Endodermal cell (in vitro differentiated cells): ENCODE measurements around the gene GOT1. TPM values are rescaled to one million over a fixed set of nuclear protein-coding genes. Genes with fewer than 3 reads are reported as not detected.

Source experiments
- DNase-seq: peaks from one replicate; pipeline ENCODE4 v3.0.0-alpha.2; 2017
- H3K27ac ChIP-seq: 2 replicates; pipeline ENCODE4 v1.5.1; 2013; ENCODE audit warnings: mild to moderate bottlenecking, low read depth, low read length, moderate library complexity
- H3K27me3 ChIP-seq: 2 replicates; pipeline ENCODE4 v1.6.1; 2013; ENCODE audit warnings: mild to moderate bottlenecking, low read length, moderate library complexity; ENCODE audit not compliant: insufficient read depth, control insufficient read depth, poor library complexity, severe bottlenecking
- H3K36me3 ChIP-seq: 2 replicates; pipeline ENCODE4 v1.7.0; 2013; ENCODE audit warnings: mild to moderate bottlenecking, low read length, moderate library complexity; ENCODE audit not compliant: control insufficient read depth, insufficient read depth
- H3K4me1 ChIP-seq: one replicate; pipeline ENCODE4 v1.7.0; 2013; ENCODE audit warnings: low read length; ENCODE audit not compliant: control insufficient read depth, insufficient read depth
- H3K4me3 ChIP-seq: 2 replicates; pipeline ENCODE4 v1.5.1; 2013; ENCODE audit warnings: mild to moderate bottlenecking, low read length, moderate library complexity
- H3K9ac ChIP-seq: 2 replicates; pipeline ENCODE4 v1.6.1; 2013; ENCODE audit warnings: mild to moderate bottlenecking, low read length, moderate library complexity; ENCODE audit not compliant: poor library complexity, severe bottlenecking; ENCODE audit errors: extremely low read depth
- H3K9me3 ChIP-seq: 2 replicates; pipeline ENCODE4 v1.6.1; 2013; ENCODE audit warnings: mild to moderate bottlenecking, low read length, moderate library complexity; ENCODE audit not compliant: control insufficient read depth
- H3K27ac Mint-ChIP-seq: 2 replicates; pipeline ENCODE4 v1.8.0; 2020; ENCODE audit warnings: mixed read lengths
- H3K27me3 Mint-ChIP-seq: 2 replicates; pipeline ENCODE4 v1.8.0; 2021; ENCODE audit warnings: mild to moderate bottlenecking, mixed read lengths; ENCODE audit not compliant: insufficient read depth
- H3K36me3 Mint-ChIP-seq: 2 replicates; pipeline ENCODE4 v1.8.0; 2020; ENCODE audit warnings: low read depth, mixed read lengths
- H3K4me1 Mint-ChIP-seq: 2 replicates; pipeline ENCODE4 v1.8.0; 2020; ENCODE audit warnings: mixed read lengths
- H3K4me3 Mint-ChIP-seq: 2 replicates; pipeline ENCODE4 v1.8.0; 2020; ENCODE audit warnings: mild to moderate bottlenecking, moderate library complexity, mixed read lengths
- H3K9me3 Mint-ChIP-seq: 2 replicates; pipeline ENCODE4 v1.8.0; 2020; ENCODE audit warnings: mild to moderate bottlenecking, mixed read lengths
- CTCF ChIP-seq: fragments of 200-600 bp; sonication (generic); conservative IDR thresholded peaks from 2 replicates; pipeline ENCODE4 v1.5.0; 2021; ENCODE audit warnings: antibody characterized with exemption, mild to moderate bottlenecking
- WGBS, 2 experiments: methylation state at CpG; one replicate each; pipeline versions ENCODE4 v1.1.5 to v1.1.7; 2013; ENCODE audit warnings: missing lambda C conversion rate in 2 of 2, mixed read lengths in 1 of 2; ENCODE audit not compliant: insufficient coverage in 1 of 2, insufficient read length in 1 of 2; 5-methylcytosine and 5-hydroxymethylcytosine counted together
- total RNA-seq, 2 donors: library from RNA; stranded (reverse); fragmentation: NEBNext Ultra II Directional in 1 of 2; extraction: Animal tissue kit (Norgen Biotek cat#: 25700) in 1 of 2; gene quantifications; 2 replicates in 1 of 2; 3 replicates in 1 of 2; pipeline ENCODE4 v1.2.1, GENCODE V29; 2021

Gene GOT1
- total RNA-seq, 2 donors from 2014 or later, result 35.1 to 36.5 TPM

GRCh38 chr10:99456207-99456930 lies 25.9 kb upstream of the GOT1 start:
- peaks cover 22% of the 10 kb centered on the region for H3K4me1 ChIP-seq
- Mint-ChIP-seq H3K27me3 (peaks cover 13% of the 10 kb centered on the region), H3K9me3 (peaks cover 2% of the 10 kb centered on the region), H3K4me1 (peaks cover 43% of the 10 kb centered on the region), H3K27ac (no peak overlapping the region), H3K36me3 (no peaks in the 10 kb centered on the region), H3K4me3 (no peak overlapping the region)
- H3K36me3 ChIP-seq, result no peaks in the 10 kb centered on the region
- H3K4me3 ChIP-seq, result no peak overlapping the region
- WGBS, 2 experiments, result 94 to 95% methylated on average over 2 of the region's 3 CpGs
- TF ChIP-seq CTCF, result no peak
- H3K27me3 ChIP-seq, result peaks cover 6% of the 10 kb centered on the region
- H3K27ac ChIP-seq, result no peak overlapping the region
- no peaks in the 10 kb centered on the region for H3K9me3 ChIP-seq
- H3K9ac ChIP-seq, result no peak overlapping the region
- DNase-seq, result no peak

GRCh38 chr10:99451981-99452380 lies 21.6 kb upstream of the GOT1 start:
- H3K9ac ChIP-seq, result no peak overlapping the region
- DNase-seq, result no peak
- peaks cover 67% of the 10 kb centered on the region for H3K4me1 Mint-ChIP-seq
- no peaks in the 10 kb centered on the region for H3K36me3 ChIP-seq
- H3K4me3 ChIP-seq, result no peak overlapping the region
- H3K27me3 ChIP-seq, result peaks cover 24% of the 10 kb centered on the region
- no peak for TF ChIP-seq CTCF
- H3K4me3 Mint-ChIP-seq, result no peak overlapping the region
- peaks cover 13% of the 10 kb centered on the region for H3K27me3 Mint-ChIP-seq
- no peaks in the 10 kb centered on the region for H3K9me3 Mint-ChIP-seq
- no peak overlapping the region for H3K27ac ChIP-seq
- no peak overlapping the region for H3K27ac Mint-ChIP-seq
- H3K4me1 ChIP-seq, result peaks cover 30% of the 10 kb centered on the region
- no peaks in the 10 kb centered on the region for H3K36me3 Mint-ChIP-seq
- no peaks in the 10 kb centered on the region for H3K9me3 ChIP-seq
- no CpG with 5 or more reads among the region's 1 CpG for WGBS, 2 experiments

GRCh38 chr10:99451499-99451788 lies 21.0 kb upstream of the GOT1 start:
- Mint-ChIP-seq H3K27me3 (peaks cover 13% of the 10 kb centered on the region), H3K4me3 (peak overlapping the region; percentile 37), H3K9me3 (no peaks in the 10 kb centered on the region), H3K27ac (no peak overlapping the region), H3K4me1 (peaks cover 67% of the 10 kb centered on the region), H3K36me3 (no peaks in the 10 kb centered on the region)
- 43 to 56% methylated on average over 2 to 5 of the region's 5 CpGs for WGBS, 2 experiments
- no peak overlapping the region for H3K4me3 ChIP-seq
- DNase-seq, result no peak
- H3K9ac ChIP-seq, result no peak overlapping the region
- peaks cover 30% of the 10 kb centered on the region for H3K4me1 ChIP-seq
- H3K27ac ChIP-seq, result no peak overlapping the region
- no peaks in the 10 kb centered on the region for H3K36me3 ChIP-seq
- no peak for TF ChIP-seq CTCF
- H3K9me3 ChIP-seq, result no peaks in the 10 kb centered on the region
- peaks cover 24% of the 10 kb centered on the region for H3K27me3 ChIP-seq
